ENCODE measurements around the gene LANCL2.
"Not testable (repeated sequence)": the region's sequence is repeated elsewhere in the genome, so short reads cannot be mapped to it uniquely, and the experiment has no call there.

LANCL2 gene

DNA sequence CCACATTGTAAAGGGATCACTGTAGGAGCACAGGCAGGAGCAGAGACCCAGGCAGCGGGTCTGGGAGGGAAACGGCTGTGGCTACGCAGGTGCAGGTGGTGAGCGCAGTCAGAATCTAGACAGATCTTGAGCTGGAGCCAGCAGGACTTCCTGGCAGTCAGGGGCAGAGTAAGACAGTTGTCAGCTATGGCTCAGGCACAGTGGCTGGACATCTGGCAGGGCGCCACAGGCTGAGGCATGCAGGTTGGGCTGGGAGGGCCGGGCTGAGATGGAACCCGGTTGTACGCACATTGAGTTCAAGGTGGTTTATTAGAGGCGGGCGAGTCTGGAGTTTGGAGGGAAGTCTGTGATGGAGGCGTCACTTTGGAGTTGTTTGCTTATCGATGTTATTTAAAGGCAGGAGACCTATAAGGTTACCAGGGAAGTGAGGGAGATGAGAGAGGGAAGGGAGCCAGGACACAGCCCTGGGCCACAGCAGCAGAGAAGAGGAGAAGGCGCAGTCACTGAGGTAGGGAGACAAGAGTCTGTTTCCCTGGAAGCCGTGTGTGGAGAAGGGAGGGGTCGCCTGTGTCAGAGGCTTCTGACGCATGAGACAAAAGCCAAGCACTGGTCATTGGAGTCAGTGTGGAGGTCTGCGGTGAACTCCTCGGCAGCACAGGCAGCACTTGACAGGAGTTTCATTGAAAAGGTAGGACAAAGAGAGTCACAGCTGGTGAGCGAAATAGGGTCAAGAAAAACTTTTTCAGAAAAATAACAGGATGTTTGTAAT is 73.8 kb downstream of the LANCL2 start:
- DNase-seq, result no peak

- DNase-seq, result no peak
Observed at GRCh38 chr7:55439627-55440026, 74.5 kb downstream of the LANCL2 start.

- DNase-seq, result no peak
Observed at GRCh38 chr7:55440040-55440690, 75.0 kb downstream of the LANCL2 start.

GRCh38 chr7:55441002-55441401 is 75.9 kb downstream of the LANCL2 start:
- no peak for DNase-seq

GRCh38 chr7:55441774-55442522 is 76.8 kb downstream of the LANCL2 start:
- DNase-seq, result no peak

GRCh38 chr7:55444786-55445185 is 79.6 kb downstream of the LANCL2 start:
- no peak for DNase-seq

- no peak for DNase-seq
Observed at GRCh38 chr7:55448526-55448925, 83.4 kb downstream of the LANCL2 start.

GRCh38 chr7:55449205-55449991 is 84.3 kb downstream of the LANCL2 start:
- DNase-seq, result no peak

DNA sequence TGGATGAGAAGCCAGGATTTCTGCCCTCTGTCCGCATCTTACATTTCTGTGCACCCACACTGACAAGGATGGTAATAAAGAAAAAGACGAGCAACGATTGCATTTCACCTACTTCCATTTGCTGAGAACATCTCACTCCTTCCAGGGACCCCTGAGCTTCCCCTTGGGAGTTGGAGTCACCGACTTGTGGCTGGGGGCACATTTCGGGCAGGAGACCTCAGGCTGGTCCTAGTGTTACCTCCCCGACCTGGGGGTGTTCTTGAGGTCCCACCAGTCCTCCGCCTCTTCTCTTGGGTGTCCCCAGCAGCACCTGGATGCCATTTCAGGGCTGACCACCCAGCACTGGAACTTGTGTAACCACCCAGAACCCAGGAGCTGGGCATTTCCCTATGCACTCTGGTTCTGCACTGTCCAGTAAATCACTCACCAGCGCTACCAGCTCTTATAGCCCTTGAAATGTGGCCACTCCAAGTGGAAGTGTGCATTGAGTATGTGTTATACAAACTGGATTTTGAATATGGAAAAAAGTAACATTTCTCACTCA is 84.9 kb downstream of the LANCL2 start:
- DNase-seq, result no peak

DNA sequence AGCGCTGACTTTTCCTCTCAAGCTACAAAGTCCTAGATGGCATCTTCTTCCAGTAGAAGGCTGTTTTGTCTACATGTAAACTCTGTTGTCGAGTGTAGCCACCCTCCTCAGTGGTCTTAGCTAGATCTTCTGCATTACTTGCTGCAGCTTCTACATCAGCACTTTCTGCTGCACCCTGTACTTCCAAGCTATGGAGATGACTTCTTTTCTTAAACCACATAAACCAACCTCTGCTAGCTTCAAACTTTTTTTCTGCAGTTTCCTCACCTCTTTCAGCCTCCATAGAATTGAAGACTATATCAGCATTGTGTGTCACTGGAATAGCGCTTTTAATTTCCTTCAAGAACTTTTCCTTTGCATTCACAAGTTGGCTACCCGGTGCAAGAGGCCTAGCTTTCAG is 87.8 kb downstream of the LANCL2 start:
- no peak for DNase-seq

GRCh38 chr7:55457801-55458200 is 92.7 kb downstream of the LANCL2 start:
- DNase-seq, result no peak

DNA sequence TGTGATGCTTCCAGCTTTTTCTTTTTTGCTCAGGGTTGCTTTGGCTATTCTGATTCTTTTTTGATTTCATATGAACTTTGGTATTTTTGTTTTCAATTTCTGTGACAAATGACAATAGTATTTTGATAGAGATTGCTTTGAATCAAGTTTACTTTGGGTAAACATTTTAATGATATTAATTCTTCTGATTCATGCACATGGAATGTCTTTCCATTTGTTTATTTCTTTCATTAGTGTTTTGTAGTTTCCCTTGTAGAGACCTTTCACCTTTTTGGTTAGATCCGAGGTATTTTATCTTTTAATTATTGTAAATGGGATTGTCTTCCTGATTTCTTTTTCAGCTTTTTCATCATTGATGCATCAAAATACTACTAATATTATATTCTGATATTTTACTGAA is 93.2 kb downstream of the LANCL2 start:
- DNase-seq, result no peak

DNA sequence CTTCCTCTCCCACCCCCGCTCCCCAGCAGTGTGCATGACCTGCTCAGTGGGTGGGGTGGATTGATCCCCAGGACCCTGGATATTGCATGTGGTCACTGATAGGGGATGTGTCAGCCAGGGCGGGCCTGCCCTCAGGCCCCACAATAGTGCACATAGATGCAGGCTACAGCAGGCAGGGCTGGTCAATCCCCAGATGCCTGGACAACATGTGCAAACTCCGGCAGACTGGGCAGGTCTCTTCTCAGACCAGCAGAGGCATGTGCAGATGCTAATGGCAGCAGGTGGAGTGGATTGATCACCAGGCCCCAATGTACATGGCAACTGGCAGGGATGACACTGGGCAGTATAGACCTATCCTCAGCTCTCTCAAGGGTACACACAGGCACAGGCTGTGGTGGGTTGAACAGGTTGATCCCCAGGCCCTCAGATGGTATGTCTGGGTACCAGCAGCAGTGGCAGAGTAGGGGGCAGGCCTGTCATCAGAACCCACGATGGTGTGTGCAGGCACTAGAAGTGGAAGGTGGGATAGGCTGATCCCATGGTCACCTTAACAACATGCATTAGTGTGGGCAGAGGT is 98.6 kb downstream of the LANCL2 start:
- no peak for DNase-seq

DNA sequence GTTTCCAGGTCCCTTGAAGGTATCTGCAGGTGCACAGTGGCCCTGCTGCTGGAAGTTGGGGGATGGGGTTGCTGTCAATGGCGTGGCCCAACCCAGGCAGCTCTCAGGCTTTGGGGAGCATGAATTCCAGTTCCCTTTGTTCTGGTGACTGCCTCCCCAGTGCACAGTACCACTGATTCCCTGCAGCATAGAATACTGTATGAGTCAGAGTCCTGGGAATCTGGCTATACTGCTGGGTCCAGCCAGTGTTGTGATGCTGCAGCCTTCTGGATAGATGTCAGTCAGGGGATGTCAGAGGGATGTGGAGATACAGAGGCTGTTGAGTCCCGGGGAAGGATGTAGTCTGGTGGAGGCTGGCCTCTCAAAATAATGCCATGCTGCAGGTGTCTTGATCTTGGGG is 99.3 kb downstream of the LANCL2 start:
- no peak for DNase-seq

DNA sequence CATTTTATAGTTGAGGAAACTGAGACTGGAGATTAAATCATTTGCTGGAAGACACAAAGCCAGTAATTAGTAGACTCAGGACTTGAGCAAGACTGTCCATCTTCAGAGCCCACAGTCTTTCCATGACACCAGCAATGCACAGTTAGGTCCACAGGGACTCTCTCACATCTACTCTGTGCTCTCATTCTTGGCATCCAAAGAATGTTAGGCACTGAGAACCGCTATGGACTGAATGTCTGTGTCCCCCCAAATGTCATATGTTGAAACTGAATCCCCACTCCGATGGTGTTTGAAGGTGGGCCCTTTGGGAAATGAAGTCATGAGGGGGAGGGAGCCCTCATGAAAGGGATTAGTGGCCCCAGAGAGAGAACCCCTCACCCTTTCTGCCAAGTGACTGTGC is 100.6 kb downstream of the LANCL2 start:
- no peak for DNase-seq

GRCh38 chr7:55467047-55467593 is 102.0 kb downstream of the LANCL2 start:
- DNase-seq, result no peak

GRCh38 chr7:55468495-55468894 is 103.4 kb downstream of the LANCL2 start:
- DNase-seq, result no peak

GRCh38 chr7:55469271-55469681 is 104.1 kb downstream of the LANCL2 start:
- DNase-seq, result no peak

DNA sequence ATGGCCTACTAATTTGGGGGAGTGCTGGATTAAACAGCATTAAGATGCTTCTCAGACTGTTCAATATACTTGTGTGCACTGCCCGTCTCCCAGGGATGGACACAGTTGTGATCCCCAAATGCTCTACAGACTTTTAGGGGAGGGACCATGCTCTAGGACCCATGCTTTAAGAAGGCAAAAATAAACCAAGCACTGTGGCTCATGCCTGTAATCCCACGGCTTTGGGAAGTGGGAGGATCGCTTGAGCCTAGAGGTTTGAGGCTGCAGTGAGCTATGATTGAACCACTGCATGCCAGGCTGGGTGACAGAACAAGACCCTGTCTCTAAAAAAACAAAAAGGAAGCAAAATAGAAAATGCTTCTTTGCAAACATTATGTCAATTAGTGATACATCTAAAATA is 104.6 kb downstream of the LANCL2 start:
- DNase-seq, result no peak

DNA sequence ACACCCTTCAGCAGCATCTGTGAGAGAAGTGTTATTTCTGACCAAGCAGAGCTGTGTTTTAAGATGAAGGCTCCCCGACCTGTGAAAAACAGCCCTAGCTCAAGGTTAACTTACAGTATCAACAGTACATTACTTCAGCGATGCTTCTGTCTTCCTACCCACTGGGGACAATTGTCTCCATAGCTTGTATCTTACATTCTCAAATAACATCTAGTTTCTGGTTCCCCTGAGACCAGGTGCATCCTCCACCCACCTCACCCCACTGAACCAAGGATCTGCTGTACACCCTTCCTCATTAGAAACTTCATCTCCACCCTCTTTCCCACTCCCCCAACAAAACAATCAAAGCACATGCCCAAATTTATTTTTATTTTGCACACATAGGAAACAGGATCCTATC is 105.1 kb downstream of the LANCL2 start:
- no peak for DNase-seq

GRCh38 chr7:55471594-55471993 is 106.5 kb downstream of the LANCL2 start:
- not testable (repeated sequence) for DNase-seq

DNA sequence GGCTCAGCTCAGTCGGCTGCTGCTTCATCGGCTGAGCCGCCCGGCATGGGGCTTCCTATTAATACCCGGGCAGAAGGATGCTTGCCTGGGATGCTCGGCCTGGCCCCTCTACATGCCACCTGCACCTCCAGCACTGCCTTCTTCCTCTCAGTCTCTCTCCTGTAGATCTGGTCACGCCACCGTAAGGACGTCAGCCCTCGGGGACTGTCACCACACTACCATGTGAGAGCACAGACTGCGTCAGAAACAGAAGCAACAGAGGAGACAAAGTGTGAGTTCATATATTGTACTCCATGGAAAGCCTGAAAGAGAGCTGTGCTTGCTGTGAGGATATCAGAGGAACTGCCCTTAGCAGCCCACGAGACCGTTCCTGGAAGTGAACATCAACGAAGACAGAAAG is 107.3 kb downstream of the LANCL2 start:
- not testable (repeated sequence) for DNase-seq

Measured in kidney glomerular epithelial cell (primary cell).